ENCODE data around the gene IRF9. TPM values are rescaled to one million over a fixed set of nuclear protein-coding genes. Genes with fewer than 3 reads are reported as not detected.

IRF9 gene
- total and polyA plus RNA-seq, 2 of the 4 experiments (the other 2 are of a cell fraction), result 25.6 to 34.6 TPM

GRCh38 chr14:24212924-24213865, 52.1 kb downstream of the IRF9 start, which contains the start of gene CHMP4A:
Gene CHMP4A, minus strand, starts transcription at chr14:24213488. Its CDS starts 49 bp downstream, at chr14:24213439.
- TF ChIP-seq MAZ (IDR thresholded peaks at IDR 0.05; ENCODE audit: borderline replicate concordance, low read depth, low read length) (peak; percentile 89; the same call in 1 of the 2 replicates), POLR2A (IDR thresholded peaks at IDR 0.05; ENCODE audit: low read depth, low read length) (peak; percentile 96), USF2 (IDR thresholded peaks at IDR 0.05; ENCODE audit: low read depth, low read length) (peak; percentile 98), MAFK (IDR thresholded peaks at IDR 0.05; ENCODE audit: low read depth, low read length) (peak; percentile 33; the same call in 1 of the 2 replicates), MXI1 (IDR thresholded peaks at IDR 0.05; ENCODE audit: borderline replicate concordance, low read depth, low read length) (peak; percentile 74; the same call in 1 of the 2 replicates), CTCF (conservative IDR thresholded peaks at IDR 0.05; ENCODE audit: low read depth, low read length) (peak; percentile 30), CEBPB (IDR thresholded peaks at IDR 0.05; ENCODE audit: low read depth, low read length) (peak; percentile 95), RAD21 (IDR thresholded peaks at IDR 0.05; ENCODE audit: low read length) (no peak), BHLHE40 (IDR thresholded peaks at IDR 0.05; ENCODE audit: low read depth, low read length) (peak; percentile 84), RCOR1 (IDR thresholded peaks at IDR 0.05; ENCODE audit: insufficient replicate concordance, low read length) (no peak), CHD1 (IDR thresholded peaks at IDR 0.05; ENCODE audit: low read depth, low read length) (peak; percentile 46; the same call in 1 of the 2 replicates), FOS (IDR thresholded peaks at IDR 0.05; ENCODE audit: low read depth, low read length) (no peak), RFX5 (IDR thresholded peaks at IDR 0.05; ENCODE audit: low read depth, low read length) (0 out of 2 replicates have a peak, but pooled peaks have one; percentile 16)
- WGBS, 2 experiments (ENCODE audit: extremely low coverage in 2 of 2, insufficient read length in 1 of 2), result 0% methylated on average over 16 of the region's 53 CpGs; no CpG with 5 or more reads in 1 of the 2 experiments
- peak within 1 kb of the TSS; percentile 94 for H3K27ac ChIP-seq (ENCODE audit: insufficient read depth, low read length)
- in situ Hi-C loops (cut with MboI; ENCODE audit: low sequenced_read_pairs), result no loop called here
- H3K4me2 ChIP-seq (ENCODE audit: low read depth, low read length), result peak within 1 kb of the TSS; percentile 97
- H3K9me1 ChIP-seq (ENCODE audit: insufficient read depth, low read length), result peaks cover 15% of the 10 kb centered on the region; the same call in 1 of the 2 replicates
- intact Hi-C loops (cut with micrococcal nuclease), result loop anchor here (1.0 to 10.0 kb wide), 2 partner anchors 86 to 222 kb away; partner anchors contain the start of genes DHRS1 and NOP9
- H2AK9ac ChIP-seq (replicated peaks; ENCODE audit: low read depth, low read length, poor library complexity), result peak within 1 kb of the TSS; percentile 99
- peak within 1 kb of the TSS; percentile 59 for H3K18ac ChIP-seq (ENCODE audit: low read depth, low read length)
- H3K36me3 ChIP-seq (ENCODE audit: control insufficient read depth, insufficient read depth, low read length), result peaks cover 26% of the 10 kb centered on the region
- peak within 1 kb of the TSS; percentile 94 for H3K23ac ChIP-seq (ENCODE audit: low read depth, low read length)
- peak within 1 kb of the TSS; percentile 96 for H3K56ac ChIP-seq (ENCODE audit: extremely low read depth, insufficient read depth, low read length)
- peak within 1 kb of the TSS; percentile 95 for H4K91ac ChIP-seq (ENCODE audit: insufficient read depth, low read depth, low read length)
- H2BK120ac ChIP-seq (ENCODE audit: low read depth, low read length), result peak within 1 kb of the TSS; percentile 50; the same call in 1 of the 2 replicates
- H4K5ac ChIP-seq (ENCODE audit: low read depth, low read length), result peak within 1 kb of the TSS; percentile 99
- CTCF ChIA-PET, result no interaction called here
- DNase-seq (peak; percentile 99), ATAC-seq (ENCODE audit: low read depth) (peak; percentile 91)
- peaks cover 22 to 64% of the 10 kb centered on the region in 2 experiments for H3K79me1 ChIP-seq (ENCODE audit: low read depth in 1 of 2, low read length in 2 of 2)
- H3K9ac ChIP-seq (ENCODE audit: low read depth, low read length), result peak within 1 kb of the TSS; percentile 89
- H2BK15ac ChIP-seq (ENCODE audit: low read depth, low read length), result peak within 1 kb of the TSS; percentile 78; the same call in 1 of the 3 replicates
- peak within 1 kb of the TSS; percentile 96 for H2AK5ac ChIP-seq (ENCODE audit: low read depth, low read length)
- peak within 1 kb of the TSS; percentile 99 for H3K14ac ChIP-seq (replicated peaks; ENCODE audit: low read depth, low read length)
- H4K20me1 ChIP-seq (ENCODE audit: insufficient read depth, low read length), result no peaks in the 10 kb centered on the region
- H3K27me3 ChIP-seq (ENCODE audit: control insufficient read depth, insufficient read depth, low read length), result no peaks in the 10 kb centered on the region
- POLR2A ChIA-PET (ENCODE audit: unreplicated experiment), result no interaction called here
- 0 out of 2 replicates have a peak within 1 kb of the TSS, but pooled peaks have one; percentile 23 for H2BK20ac ChIP-seq (ENCODE audit: low read depth, low read length)
- dilution Hi-C loops (cut with HindIII; ENCODE audit: low sequenced_read_pairs, unreplicated experiment), result no loop called here
- H2AFZ ChIP-seq (replicated peaks; ENCODE audit: low read length, poor library complexity), result peak within 1 kb of the TSS; percentile 98
- H3K4me1 ChIP-seq (ENCODE audit: control insufficient read depth, insufficient read depth, low read length), result peaks cover 2% of the 10 kb centered on the region
- peak within 1 kb of the TSS; percentile 98 for H3K4ac ChIP-seq (ENCODE audit: low read depth, low read length)
- H4K8ac ChIP-seq (ENCODE audit: low read depth in 2 of 2, low read length in 2 of 2), result peak within 1 kb of the TSS; percentile 85 to 100
- BruUV-seq (replicated peaks), result no TSS peak
- H2BK5ac ChIP-seq (ENCODE audit: low read depth, low read length, poor library complexity, severe bottlenecking), result peak within 1 kb of the TSS; percentile 94
- no peaks in the 10 kb centered on the region for H3K9me3 ChIP-seq (ENCODE audit: control insufficient read depth, insufficient read depth, low read length)
- peak within 1 kb of the TSS; percentile 79 for H3K4me3 ChIP-seq (ENCODE audit: insufficient read depth, low read depth, low read length)

Data from IMR-90 (cell line).